PC-3 (cell line): Measurements from ENCODE around the gene NFATC1.

Experiments used
- CTCF ChIP-seq: fragments of 300-600 bp; sonication (generic); conservative IDR thresholded peaks from 2 replicates; pipeline ENCODE4 v1.5.1; 2017; ENCODE audit warnings: antibody characterized with exemption, low read depth, mild to moderate bottlenecking, low read length
- EZH2phosphoT487 ChIP-seq: fragments of 300-600 bp; sonication (generic); IDR thresholded peaks from 2 replicates; pipeline ENCODE4 v1.6.1; 2018; ENCODE audit warnings: mild to moderate bottlenecking, antibody characterized with exemption, low read length, borderline replicate concordance

GRCh38 chr18:79478484-79479115, 82.9 kb downstream of the NFATC1 start:
- TF ChIP-seq CTCF, result no peak
- TF ChIP-seq EZH2phosphoT487, result no peak
